Right renal cortex interstitium (tissue), 3 donors: ENCODE data around the gene POLR2J. TPM values are rescaled to one million over a fixed set of nuclear protein-coding genes. Genes with fewer than 3 reads are reported as not detected.
A peak's percentile ranks its signal among the peaks of the same experiment; 100 is the strongest.
"Not testable (repeated sequence)": the region's sequence is repeated elsewhere in the genome, so short reads cannot be mapped to it uniquely, and the experiment has no call there.

ENCODE experiments used
- DNase-seq, 3 donors: peaks; one replicate each; pipeline ENCODE4 v3.0.0-alpha.2; 2013; ENCODE audit warnings: low read depth in 3 of 3, low spot score in 2 of 3
- polyA plus RNA-seq, 3 donors: library from polyadenylated mRNA; unstranded; fragments of 120-200 nt; gene quantifications; one replicate each; pipeline ENCODE4 v1.2.1, GENCODE V29; 2013; ENCODE audit not compliant: insufficient read length in 3 of 3

POLR2J gene
- polyA plus RNA-seq, 3 donors, result 25.4 to 28.1 (median 25.6) TPM

DNA sequence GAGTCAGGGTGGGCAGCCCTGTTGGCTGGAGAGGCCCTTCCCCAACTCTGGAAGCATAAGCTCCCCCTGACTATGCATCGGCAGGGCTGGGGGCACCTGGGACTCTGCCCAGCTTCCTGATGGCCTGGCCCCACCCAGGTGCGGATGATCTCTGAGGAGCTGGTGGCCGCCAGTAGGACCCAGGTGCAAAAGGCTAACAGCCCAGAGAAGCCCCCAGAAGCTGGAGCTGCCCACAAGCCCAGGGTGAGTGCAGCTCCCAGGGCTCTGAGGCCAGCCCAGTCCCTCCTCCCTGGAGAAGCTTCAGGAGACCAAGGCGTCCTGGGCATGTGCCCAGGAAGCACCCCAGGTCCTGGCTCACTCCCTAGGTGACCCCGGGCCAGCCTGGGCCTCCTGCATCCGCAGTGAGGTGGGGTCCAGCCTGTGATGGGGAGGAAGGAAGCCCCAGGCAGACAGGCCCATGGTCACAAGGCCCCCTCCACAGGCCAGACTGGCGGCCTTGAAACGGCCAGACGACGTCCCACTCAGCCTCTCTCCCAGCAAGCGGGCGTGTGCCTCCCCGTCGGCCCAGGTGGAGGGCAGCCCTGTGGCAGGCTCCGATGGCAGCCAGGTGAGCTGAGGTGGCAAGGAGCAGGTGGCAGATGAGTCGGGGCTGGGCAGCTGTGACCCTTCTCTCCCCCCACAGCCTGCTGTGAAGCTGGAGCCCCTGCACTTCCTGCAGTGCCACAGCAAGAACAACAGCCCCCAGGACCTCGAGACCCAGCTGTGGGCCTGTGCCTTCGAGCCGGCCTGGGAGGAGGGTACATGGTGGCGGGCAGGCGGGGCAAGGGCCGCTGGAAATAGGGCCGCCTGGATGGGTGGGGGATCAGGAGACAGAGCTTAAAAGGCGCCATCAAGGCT, 10.9 kb downstream of the POLR2J start:
- DNase-seq, result no peak

DNA sequence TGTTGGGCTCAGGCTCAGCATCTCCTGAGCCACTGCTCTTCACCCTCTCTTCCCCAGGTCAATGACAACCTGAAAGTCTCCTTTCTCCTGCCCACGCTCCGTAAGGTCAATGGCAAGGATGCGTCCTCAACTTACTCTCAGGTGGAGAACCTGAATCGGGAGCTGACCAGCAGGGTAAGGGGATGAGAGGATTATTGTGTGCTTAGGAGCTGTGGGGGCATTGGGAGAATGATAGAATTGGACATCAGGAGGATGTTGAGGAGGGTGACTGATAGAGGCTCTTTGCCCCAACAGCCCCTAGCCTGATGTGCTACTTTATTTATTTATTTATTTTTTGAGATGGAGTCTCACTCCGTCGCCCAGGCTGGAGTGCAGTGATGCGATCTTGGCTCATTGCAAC, 12.6 kb downstream of the POLR2J start:
- no peak for DNase-seq

DNA sequence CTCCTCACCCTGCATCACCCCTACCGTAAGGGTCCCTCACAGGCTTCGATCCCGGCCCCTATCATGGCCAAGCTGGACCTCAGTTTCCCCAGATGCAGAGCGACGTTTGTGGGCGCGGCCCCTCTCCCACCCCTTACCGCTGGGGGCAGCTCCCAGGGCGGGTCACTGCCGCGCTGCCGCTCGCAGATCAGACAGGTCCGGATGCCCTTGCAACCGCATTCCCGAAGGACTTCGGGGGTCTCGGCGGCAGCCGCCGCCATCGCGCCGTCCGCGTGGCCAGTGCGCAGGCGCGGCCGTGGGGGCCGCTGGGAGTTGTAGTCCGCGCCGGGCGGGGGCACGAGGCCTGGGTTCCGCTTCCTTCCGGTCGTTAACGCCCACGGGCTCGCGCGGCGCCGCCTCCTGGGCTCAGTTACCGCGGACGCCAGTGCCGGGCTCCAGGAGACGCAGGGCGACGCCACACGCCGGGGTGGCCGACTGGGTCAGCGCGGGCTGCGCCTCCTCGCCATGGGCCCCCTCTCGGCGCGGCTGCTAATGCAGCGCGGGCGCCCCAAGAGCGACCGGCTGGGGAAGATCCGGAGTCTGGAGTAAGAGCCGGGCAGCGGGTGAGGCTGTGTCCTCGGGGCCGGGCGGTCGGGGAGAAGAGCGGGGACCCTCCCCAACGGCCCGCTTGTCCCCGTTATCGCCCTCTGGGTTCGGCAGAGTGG, 14.0 kb downstream of the POLR2J start, which contains the start of the genes ALKBH4 and LRWD1:
TSS of gene ALKBH4 (minus strand) at position 287 of the 704 bp plus-strand sequence. CDS start at position 260, 27 bp downstream.
TSS of gene LRWD1 (plus strand) at position 408 of the 704 bp plus-strand sequence. CDS start at position 505, 97 bp downstream.
- peak; percentile 50 to 86 (median 78) for DNase-seq

DNA sequence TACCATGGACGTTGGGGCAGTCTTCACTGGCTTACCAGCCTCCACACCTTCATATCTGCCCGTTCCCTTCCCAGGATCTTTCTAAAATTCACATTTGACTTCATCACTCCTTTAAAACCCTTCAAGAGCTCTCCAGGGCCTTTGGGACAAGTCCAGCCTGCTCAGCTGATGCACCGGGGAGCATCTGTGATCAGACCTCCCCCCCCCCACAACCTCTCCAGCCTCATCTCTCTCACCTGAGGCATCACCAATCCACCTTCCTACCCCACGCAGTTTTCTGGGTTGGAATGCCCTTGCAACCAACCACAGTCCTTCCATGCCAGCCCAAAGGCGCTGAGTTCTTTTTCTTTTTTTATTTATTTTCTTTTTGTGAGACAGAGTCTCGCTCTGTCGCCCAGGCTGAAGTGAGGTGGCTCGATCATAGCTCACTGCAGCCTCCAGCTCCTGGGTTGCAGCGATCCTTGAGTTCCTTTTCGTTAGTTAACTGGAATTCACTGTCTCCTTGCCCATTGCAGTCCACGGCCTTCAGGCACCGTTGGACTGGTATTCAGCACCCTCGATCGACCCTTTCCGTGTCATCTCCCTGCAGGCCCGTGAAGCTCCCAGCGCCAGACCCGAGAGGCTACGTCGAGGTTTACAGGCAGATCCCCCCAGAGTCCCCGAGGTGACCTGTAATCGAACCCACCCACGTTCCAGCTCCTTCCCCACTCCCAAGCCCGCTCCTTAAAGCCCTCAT, 14.7 kb downstream of the POLR2J start:
- no peak for DNase-seq

DNA sequence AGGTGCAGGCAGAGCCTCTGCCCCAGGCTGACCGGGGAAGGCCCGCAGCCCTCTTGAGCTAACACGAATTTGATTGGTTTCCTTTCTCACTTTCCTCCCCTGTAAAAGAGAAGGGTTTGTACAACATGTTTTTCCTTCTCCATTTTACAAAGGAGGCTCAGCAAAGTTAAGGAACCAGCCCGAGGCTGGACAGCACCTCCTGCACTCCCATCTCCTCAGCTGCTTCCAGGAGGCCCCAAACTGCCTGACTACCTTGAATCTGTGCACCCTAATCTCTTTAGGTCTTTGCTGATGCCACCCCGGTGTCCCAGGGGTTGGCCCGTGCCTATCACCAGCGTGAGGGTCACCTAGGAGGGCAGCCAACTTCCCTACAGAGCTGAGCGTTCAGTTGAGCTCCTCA, 18.3 kb downstream of the POLR2J start:
- no peak for DNase-seq

DNA sequence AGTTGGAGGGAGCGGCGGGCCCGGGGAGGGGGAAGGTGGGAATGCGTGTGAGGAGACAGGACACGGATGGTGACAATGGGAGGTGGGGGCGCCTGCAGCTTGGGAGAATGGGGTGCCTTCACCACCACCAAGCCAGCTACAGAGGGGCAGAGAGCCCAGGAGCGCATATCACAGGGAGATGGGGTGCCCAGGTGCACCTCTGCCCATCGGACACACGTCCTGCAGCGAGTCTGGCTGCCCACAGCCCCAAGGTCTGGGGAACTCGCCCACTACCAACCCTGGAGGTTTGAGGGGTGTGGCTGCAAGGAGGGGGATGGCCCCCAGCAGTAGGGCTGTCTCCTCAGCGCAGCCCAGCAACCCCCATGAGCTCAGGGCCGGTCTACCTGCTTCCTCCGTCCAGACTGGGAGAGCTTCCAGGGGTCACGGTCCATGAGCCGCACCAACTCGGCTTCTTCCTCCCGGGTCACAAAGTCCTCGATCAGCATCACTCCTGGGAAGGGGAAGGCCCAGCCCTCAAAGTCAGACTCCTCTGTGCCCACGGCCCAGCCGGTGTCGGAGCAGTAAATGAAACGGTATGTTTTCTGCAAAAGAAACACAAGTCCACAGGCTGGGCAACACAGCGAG, 19.4 kb downstream of the POLR2J start:
- DNase-seq, result no peak

DNA sequence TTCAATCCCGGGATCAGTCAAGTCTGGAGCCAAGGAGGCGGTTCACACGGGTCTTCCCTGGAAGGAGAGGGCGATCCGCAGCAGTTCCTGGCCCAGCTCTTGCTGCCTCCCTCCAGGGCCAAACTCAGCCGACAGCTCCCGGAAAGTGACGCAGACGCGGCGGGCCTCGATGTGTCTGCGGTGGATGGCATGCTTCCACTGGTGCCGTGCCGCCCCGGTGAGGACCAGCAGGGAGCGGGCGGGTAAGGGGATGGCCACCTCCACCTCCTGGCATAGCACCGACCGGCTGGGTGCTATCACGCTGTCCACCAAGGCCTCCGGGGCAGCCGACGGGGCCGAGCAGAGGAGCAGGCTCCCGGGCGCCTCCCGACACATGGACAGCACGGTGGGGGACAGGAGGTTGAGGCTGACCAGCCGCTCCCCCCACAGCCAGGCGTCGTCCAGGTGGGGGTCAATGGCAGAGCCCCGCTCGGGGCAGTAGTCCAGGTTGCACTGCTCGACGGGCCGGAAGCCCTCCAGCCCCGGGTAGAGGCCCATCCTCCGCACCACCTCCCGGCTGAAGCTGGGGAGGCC, 21.3 kb downstream of the POLR2J start:
- DNase-seq, result no peak

DNA sequence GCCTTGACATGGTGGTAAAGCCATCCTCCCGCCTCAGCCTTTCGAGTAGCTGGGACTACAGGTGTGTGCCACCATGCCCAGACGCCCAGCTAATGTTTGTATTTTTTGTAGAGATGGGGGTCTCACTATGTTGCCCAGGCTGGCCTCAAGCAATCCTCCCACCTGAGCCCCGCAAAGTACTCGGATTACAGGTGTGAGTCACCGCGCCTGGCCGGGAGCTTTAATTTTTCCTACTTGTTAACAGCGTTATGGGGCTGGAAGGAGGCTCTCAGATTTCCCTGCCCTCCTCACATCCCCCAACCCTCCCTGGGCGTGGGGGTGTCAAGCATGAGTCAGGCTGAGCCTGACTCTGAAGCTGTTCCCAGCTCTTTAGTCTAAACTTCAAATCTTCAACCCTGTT, 22.4 kb downstream of the POLR2J start:
- no peak for DNase-seq

DNA sequence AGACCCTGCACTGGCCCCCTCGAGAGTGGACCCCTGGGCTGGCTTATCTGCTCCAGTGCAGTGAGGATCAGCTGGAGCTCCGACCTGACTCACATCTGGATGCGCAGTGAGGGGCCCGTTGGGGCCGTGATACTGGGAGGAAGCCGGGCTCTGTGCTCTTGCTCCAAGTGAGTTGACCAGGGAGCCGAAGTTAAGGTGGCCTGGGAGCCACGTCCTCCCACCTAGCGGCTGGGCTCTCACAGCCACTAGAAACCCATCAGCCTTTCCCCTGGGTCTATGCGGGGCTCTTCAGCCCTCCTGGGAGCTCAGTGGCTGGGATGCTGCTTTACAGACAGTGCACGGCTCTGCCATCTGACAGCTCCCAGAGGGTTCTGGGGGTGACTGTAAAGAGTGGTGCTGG, 23.1 kb downstream of the POLR2J start:
- no peak for DNase-seq

DNA sequence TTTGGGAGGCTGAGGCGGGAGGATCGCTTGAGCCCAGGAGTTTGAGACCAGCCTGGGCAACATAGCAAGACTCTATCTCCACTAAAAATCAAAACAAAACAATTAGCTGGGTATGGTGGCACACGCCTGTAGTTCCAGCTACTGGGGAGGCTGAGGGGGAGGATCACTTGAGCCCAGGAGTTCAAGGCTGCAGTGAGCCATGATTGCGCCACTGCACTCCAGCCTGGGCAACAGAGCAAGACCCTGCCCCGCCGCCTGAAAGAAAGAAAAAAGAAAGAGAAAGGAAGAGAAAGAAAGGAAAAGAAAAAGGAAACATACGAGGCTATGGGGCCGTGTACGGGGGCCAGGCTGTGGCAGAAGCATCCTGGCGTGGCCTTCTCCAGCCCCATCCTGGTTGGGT, 23.8 kb downstream of the POLR2J start:
- not testable (repeated sequence) for DNase-seq

DNA sequence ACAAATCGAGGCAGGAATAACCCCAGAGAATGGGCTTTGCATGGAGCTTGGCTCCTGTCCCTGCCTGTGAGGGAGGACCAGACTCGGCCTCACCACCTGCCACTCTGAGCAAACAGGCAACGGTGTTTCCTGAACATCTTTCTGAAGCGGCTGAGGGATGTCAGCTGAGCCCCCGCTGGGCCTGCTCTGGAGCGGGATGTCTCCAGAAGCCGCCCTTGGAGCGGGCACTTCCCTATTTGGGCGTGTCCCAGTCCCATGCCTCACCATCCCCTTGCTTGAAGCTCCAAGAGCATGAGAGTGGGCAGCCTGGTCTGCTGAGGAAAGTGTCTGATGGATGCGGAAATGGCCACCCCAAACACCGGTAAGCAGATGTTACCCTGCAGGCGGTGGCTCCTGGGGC, 24.3 kb downstream of the POLR2J start:
- no peak for DNase-seq

DNA sequence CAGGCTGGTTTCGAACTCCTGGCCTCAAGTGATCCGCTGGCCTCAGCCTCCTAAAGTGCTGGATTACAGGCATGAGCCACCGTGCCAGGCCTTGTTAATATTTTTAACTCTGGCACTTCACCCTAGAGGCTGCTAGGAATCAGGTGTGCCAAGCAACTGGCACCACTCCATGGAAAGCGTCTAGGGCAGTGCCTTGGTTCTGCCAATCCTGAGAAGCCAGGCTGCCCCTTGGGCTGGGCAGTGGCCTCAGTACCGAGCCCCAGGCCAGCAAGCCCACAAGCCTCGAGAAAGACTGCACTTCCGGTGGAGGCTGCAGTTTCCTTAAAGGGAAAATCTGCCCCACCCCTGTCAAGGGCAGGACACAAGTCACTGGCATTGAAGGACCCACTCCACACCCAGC, 25.4 kb downstream of the POLR2J start:
- no peak for DNase-seq

DNA sequence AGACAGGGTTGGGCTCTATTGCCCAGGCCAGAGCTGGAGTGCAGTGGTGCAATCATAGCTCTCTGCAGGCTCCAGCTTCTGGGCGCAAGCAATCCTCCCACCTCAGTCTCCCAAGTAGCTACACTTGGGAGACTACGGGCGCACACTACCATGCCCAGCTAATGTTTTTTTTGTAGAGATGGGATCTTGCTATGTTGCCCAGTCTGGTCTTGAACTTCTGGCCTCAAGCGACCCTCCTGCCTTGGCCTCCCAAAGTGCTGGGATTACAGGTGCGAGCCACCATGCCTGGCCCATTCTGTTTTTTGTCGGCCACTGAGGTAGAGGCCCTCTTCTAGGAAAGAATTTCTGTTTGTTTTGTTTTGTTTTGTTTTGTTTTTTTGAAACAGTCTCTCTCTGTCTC, 26.3 kb downstream of the POLR2J start:
- no peak for DNase-seq

DNA sequence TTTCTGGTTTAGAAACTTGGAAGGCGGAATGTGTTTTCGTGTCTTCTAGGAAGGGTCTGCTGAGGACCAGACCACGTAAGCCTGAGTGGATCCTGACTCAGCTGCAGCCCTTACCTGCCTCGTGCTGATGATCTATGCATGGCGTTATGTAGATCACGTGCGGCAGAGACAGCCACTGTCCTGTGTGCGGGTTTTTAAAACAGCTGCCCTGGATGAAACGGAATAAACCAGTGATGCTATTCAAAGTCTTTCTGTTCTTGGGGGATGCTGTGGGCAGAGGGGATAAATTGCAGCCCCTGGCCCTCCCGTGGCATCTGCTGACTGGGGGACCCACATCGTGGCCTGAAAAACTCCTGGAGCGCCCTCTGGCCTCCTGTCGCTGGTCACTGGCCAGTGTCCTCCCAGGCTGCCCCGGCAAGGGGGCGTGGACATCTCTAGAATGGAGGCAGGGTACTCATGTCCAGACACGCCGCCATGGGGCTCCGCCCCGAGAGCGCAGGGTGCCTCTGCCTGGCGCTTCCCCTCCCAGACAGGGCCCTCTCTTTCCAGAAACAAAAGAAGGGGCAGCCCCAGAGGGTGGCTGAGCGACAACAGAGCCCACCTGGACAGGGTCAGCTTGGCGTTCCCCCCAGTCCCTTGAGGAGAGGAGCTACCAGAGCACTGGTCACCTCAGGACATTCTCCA, 27.2 kb downstream of the POLR2J start:
- DNase-seq, result no peak

DNA sequence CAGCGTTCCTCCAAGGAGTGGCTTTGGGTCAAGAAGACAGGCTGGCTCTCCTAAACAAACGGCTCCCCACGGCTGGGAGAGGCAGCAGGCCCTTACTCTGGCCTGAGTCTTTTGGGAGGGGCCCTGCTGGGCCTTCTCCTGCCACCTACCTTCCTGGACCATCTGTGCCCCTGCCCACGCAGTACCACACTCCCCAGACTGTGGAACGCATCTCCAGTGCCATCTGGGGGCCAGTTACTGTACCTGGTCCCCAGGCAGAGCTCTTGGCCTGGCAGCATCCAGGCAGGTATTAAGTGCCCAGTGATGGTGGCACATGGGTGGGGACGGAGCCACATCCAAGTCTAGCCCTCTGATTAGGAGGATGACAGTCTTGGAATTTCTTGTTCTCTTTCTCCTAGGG, 28.5 kb downstream of the POLR2J start:
- DNase-seq, result no peak

DNA sequence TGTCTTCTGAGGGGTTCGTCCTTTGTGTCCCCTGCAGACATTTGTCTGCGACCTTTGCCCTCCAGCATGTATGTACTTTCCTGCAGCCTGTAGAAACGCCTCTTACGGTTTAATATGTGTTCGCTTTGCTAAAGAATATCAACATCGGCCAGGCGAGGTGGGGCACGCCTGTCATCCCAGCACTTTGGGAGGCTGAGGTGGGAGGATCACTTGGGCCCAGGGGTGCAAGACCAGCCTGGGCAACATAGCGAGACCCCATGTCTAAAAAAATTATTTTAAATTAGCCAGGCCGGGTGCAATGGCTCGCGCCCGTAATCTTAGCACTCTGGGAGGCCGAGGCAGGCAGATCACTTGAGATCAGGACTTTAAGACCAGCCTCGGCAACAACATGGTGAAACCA, 29.6 kb downstream of the POLR2J start:
- no peak for DNase-seq

DNA sequence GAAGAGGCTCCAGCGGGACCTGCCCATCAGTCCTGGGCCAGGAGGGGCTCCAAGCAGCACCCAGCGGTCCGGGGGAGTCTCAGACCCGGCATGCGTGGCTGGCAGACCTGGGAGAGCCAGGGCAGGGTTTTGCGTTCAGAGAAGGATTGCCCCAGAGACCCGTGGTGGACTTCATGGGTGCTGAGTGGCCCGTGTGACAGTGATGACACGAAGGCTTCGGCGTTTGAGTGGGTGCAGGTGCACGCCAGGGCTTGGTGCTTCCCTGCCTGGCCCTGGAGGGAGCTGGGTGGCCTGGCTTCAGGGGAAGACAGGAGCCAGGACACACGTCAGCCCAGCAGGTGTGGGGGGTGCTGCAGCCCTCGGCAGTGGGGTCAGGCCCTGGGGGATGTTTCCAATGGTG, 31.4 kb downstream of the POLR2J start:
- DNase-seq, result no peak

DNA sequence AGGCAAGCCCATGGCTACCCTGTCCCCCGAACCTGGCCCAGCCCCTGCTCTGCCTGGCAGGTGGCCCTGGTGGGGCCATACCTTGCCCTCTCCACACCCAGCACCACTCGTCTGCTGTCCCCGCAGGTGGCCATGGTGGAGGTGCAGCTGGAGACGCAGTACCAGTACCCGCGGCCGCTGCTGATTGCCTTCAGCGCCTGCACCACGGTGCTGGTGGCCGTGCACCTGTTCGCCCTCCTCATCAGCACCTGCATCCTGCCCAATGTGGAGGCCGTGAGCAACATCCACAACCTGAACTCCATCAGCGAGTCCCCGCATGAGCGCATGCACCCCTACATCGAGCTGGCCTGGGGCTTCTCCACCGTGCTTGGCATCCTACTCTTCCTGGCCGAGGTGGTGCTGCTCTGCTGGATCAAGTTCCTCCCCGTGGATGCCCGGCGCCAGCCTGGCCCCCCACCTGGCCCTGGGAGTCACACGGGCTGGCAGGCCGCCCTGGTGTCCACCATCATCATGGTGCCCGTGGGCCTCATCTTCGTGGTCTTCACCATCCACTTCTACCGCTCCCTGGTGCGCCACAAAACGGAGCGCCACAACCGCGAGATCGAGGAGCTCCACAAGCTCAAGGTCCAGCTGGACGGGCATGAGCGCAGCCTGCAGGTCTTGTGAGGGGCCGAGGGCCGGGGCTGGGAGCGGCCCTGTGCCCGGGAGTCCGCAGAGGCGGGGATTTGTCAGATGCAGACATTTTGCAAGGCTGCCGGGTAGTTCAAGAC, 32.1 kb downstream of the POLR2J start:
- DNase-seq, result no peak

DNA sequence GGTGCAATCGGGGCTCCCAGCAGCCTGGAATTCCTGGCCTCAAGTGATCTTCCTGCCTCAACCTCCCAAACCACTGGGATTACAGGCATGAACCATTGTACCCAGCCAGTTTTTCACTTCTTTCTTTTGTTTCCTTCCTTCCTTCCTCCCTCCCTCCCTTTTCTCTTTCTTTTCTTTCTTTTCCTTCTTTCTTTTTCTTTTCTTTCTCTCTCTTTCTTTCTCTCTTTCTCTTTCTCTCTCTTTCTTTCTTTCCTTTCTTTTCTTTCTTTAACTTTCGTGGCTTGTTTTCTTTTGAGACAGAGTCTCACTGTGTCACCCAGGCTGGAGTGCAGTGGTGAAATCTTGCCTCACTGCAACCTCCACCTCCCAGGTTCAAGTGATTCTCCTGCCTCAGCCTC, 33.0 kb downstream of the POLR2J start:
- DNase-seq, result no peak
